ENCODE data around the gene NPIPB6. TPM values are rescaled to one million over a fixed set of nuclear protein-coding genes. Genes with fewer than 3 reads are reported as not detected.
A peak's percentile ranks its signal among the peaks of the same experiment; 100 is the strongest.
"Not testable (repeated sequence)": the region's sequence is repeated elsewhere in the genome, so short reads cannot be mapped to it uniquely, and the experiment has no call there.

The NPIPB6 gene
- 2.1 and 6.8 TPM in 2 replicates for total RNA-seq

DNA sequence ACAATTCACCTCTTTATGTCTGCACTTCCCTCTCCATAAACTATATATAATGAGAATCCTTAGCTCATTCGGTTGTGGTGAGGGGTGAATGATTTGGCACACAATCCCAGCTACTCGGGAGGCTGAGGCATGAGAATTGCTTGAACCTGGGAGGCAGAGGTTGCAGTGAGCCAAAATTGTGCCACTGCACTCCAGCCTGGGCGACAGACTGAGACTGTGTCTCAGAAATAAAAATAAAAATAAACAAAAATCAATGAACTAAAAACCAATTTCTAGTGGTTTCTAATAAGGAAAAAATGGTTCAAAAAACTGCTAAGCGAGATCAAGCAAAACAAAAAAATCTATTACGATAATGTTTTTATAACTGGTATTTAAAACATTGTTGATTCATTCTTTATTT is at the start of gene NPIPB6:
NPIPB6 (minus strand) TSS at position 101 of the 400 bp plus-strand sequence. CDS start 686 bp downstream, outside the sequence.
- DNase-seq; H3K27ac Mint-ChIP-seq; H3K9me3 Mint-ChIP-seq; ATAC-seq (ENCODE audit: low read depth); H3K4me1 Mint-ChIP-seq; H3K36me3 Mint-ChIP-seq (ENCODE audit: low read depth); H3K4me3 Mint-ChIP-seq; POLR2A ChIA-PET; H3K27me3 Mint-ChIP-seq; CTCF ChIA-PET; intact Hi-C loops (cut with micrococcal nuclease): not testable (repeated sequence)

- CTCF ChIA-PET; H3K9me3 Mint-ChIP-seq; intact Hi-C loops (cut with micrococcal nuclease); POLR2A ChIA-PET; H3K27me3 Mint-ChIP-seq; DNase-seq; H3K4me1 Mint-ChIP-seq; H3K36me3 Mint-ChIP-seq (ENCODE audit: low read depth); H3K27ac Mint-ChIP-seq: not testable (repeated sequence)
- peak within 1 kb of the TSS; percentile 75 for H3K4me3 Mint-ChIP-seq
- peak; percentile 99 for ATAC-seq (ENCODE audit: low read depth)
Measured at GRCh38 chr16:28403220-28404072, 40.1 kb upstream of the NPIPB6 start, which contains the start of gene EIF3CL. EIF3CL (minus strand) TSS chr16:28403841; CDS start chr16:28403618, 223 bp downstream.

- H3K4me3 Mint-ChIP-seq; H3K27ac Mint-ChIP-seq; ATAC-seq (ENCODE audit: low read depth); H3K27me3 Mint-ChIP-seq; CTCF ChIA-PET; intact Hi-C loops (cut with micrococcal nuclease); POLR2A ChIA-PET; H3K4me1 Mint-ChIP-seq; H3K36me3 Mint-ChIP-seq (ENCODE audit: low read depth); DNase-seq; H3K9me3 Mint-ChIP-seq: not testable (repeated sequence)
Measured at GRCh38 chr16:28392054-28392453, 28.7 kb upstream of the NPIPB6 start.

- CTCF ChIA-PET; H3K4me3 Mint-ChIP-seq; H3K9me3 Mint-ChIP-seq; H3K36me3 Mint-ChIP-seq (ENCODE audit: low read depth); H3K4me1 Mint-ChIP-seq; intact Hi-C loops (cut with micrococcal nuclease); H3K27ac Mint-ChIP-seq; H3K27me3 Mint-ChIP-seq; ATAC-seq (ENCODE audit: low read depth); POLR2A ChIA-PET; DNase-seq: not testable (repeated sequence)
Measured at GRCh38 chr16:28382177-28382867, 19.0 kb upstream of the NPIPB6 start.

GRCh38 chr16:28377822-28378221 is 14.5 kb upstream of the NPIPB6 start:
- DNase-seq; H3K9me3 Mint-ChIP-seq; H3K27me3 Mint-ChIP-seq; ATAC-seq (ENCODE audit: low read depth); CTCF ChIA-PET; H3K27ac Mint-ChIP-seq; H3K4me3 Mint-ChIP-seq; H3K36me3 Mint-ChIP-seq (ENCODE audit: low read depth); POLR2A ChIA-PET; H3K4me1 Mint-ChIP-seq; intact Hi-C loops (cut with micrococcal nuclease): not testable (repeated sequence)

GRCh38 chr16:28377108-28377625 is 13.9 kb upstream of the NPIPB6 start:
- intact Hi-C loops (cut with micrococcal nuclease); H3K4me1 Mint-ChIP-seq; POLR2A ChIA-PET; H3K36me3 Mint-ChIP-seq (ENCODE audit: low read depth); H3K27ac Mint-ChIP-seq; CTCF ChIA-PET; H3K9me3 Mint-ChIP-seq; DNase-seq; ATAC-seq (ENCODE audit: low read depth); H3K27me3 Mint-ChIP-seq; H3K4me3 Mint-ChIP-seq: not testable (repeated sequence)

DNA sequence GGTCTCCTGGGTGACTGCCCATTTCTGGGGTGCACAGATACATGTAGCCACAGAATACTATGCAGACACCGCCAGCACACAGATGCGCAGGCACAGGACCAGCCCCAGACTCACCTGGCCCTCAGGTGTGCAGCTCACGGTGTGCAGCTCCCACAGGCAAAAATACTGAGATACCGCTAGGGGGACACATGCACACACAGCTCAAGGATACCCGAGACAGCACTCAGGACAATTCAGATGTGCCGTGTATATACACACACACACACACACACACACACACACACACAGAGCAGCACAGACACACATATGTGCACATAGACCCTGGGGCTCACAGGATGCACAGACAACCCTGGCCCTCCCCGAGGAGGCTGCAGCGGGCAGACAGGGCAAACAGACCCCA is 11.8 kb upstream of the NPIPB6 start:
- H3K9me3 Mint-ChIP-seq; H3K27me3 Mint-ChIP-seq; H3K36me3 Mint-ChIP-seq (ENCODE audit: low read depth); H3K4me3 Mint-ChIP-seq; H3K4me1 Mint-ChIP-seq; intact Hi-C loops (cut with micrococcal nuclease); POLR2A ChIA-PET; CTCF ChIA-PET; DNase-seq; H3K27ac Mint-ChIP-seq: not testable (repeated sequence)
- peak; percentile 68 for ATAC-seq (ENCODE audit: low read depth)

DNA sequence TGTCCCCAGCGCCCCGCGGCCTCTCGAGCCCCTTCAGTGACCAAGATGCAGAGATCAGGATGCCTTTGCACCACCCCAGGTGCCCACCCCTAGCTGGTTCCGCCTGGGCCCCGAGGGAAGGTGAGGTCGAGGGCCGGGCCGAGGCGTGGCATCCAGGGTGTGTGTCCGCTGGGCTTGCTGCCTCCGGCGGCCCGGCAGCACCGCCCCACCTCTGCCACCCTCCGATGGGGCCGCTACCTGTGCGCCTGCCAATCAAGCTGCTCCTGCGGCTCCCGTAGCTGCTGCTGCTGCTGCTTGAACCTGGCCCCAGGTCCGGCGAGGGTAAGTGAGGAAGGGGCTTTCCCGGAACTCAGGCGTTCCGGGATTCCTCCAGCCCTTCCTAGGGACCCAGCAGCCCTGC is 11.0 kb upstream of the NPIPB6 start:
- CTCF ChIA-PET; H3K27me3 Mint-ChIP-seq; H3K4me1 Mint-ChIP-seq; H3K36me3 Mint-ChIP-seq (ENCODE audit: low read depth); POLR2A ChIA-PET; H3K4me3 Mint-ChIP-seq; intact Hi-C loops (cut with micrococcal nuclease); H3K9me3 Mint-ChIP-seq; DNase-seq; H3K27ac Mint-ChIP-seq: not testable (repeated sequence)
- peak; percentile 39 for ATAC-seq (ENCODE audit: low read depth)

DNA sequence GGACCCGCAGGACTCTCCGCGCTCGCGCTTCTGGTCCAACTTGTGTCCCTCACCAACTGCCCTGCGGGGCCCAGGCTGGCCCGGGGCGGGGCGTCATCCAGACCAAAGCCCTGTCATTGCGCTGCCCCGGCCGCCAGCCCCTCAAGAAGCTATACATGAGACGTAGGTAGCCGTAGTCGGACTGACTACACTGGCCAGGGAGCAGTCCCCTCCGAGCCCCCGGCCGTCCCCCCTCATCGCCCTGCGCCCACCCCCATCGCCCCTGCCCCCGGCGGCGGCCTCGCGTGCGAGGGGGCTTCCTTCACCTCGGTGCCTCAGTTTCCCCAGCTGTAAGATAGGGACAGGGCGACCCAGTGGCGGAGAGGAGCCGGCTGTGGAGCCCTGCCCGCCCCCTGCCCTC is 4.6 kb upstream of the NPIPB6 start:
- H3K36me3 Mint-ChIP-seq (ENCODE audit: low read depth); DNase-seq; CTCF ChIA-PET; POLR2A ChIA-PET; ATAC-seq (ENCODE audit: low read depth); H3K9me3 Mint-ChIP-seq; H3K27ac Mint-ChIP-seq; H3K4me3 Mint-ChIP-seq; H3K27me3 Mint-ChIP-seq; H3K4me1 Mint-ChIP-seq; intact Hi-C loops (cut with micrococcal nuclease): not testable (repeated sequence)

DNA sequence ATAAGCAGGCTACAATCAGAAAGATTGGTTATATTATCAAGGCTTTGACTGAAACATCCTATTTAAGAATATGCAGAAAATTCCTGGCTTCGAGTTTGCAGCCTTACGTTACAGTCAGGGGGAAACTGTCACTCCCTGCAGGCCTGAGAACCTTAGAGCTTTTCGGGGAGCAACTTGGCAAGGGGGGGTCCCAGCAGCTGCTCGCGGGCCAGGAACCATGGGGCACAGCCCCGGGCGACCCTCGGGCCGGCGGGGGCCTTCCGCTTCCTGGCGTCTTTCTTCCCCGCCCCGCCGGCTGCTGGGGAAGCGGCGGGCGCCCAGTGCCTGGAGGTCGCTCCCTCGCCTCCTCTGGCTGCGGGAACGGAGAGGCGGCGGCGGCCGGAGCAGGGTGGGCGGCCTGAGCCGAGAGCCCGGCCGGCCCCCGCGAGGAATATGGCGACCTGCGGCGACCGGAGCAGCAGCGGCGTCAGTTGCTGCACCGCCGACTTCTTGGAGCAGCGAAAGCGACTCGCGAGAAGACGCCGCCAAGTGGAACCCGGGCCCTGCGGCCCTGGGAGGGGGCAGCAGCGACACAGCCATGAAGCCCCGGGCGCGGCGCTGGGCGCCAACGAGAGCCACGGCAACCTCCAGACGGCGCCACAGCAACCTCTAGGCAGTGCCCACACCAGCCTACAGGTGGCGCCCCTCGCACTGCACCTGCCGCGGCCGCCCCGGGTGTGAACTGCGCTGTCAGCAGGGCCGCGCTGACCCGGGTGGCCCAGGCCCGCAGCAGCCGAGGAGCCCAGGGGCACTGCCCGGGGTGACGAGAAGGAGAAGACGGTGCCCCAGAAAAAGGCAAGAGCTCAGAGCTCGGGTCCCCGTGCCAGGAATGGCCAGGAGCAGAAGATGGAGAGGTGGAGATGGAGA is 1.2 kb upstream of the NPIPB6 start:
- H3K4me3 Mint-ChIP-seq; H3K4me1 Mint-ChIP-seq; CTCF ChIA-PET; H3K36me3 Mint-ChIP-seq (ENCODE audit: low read depth); H3K27me3 Mint-ChIP-seq; H3K9me3 Mint-ChIP-seq; intact Hi-C loops (cut with micrococcal nuclease); H3K27ac Mint-ChIP-seq; DNase-seq; POLR2A ChIA-PET: not testable (repeated sequence)
- peak; percentile 99 for ATAC-seq (ENCODE audit: low read depth)

GRCh38 chr16:28362600-28362999 is 708 bp downstream of the NPIPB6 start:
- peak; percentile 32 for DNase-seq
- intact Hi-C loops (cut with micrococcal nuclease); H3K4me3 Mint-ChIP-seq; H3K4me1 Mint-ChIP-seq; H3K27me3 Mint-ChIP-seq; H3K9me3 Mint-ChIP-seq; POLR2A ChIA-PET; CTCF ChIA-PET; H3K27ac Mint-ChIP-seq; H3K36me3 Mint-ChIP-seq (ENCODE audit: low read depth); ATAC-seq (ENCODE audit: low read depth): not testable (repeated sequence)
